Astrocyte (in vitro differentiated cells and primary cell): ENCODE results near the gene ADAMTSL2.

Experiments used
- CTCF ChIP-seq: IDR thresholded peaks from 2 replicates; pipeline ENCODE4 v1.5.1; 2011; ENCODE audit warnings: low read depth, mild to moderate bottlenecking, inconsistent platforms, low read length, moderate library complexity; ENCODE audit not compliant: insufficient read depth
- EZH2 ChIP-seq: IDR thresholded peaks from 2 replicates; pipeline ENCODE4 v1.6.1; 2012; ENCODE audit warnings: mild to moderate bottlenecking, low read length, inconsistent platforms; ENCODE audit not compliant: insufficient read depth

GRCh38 chr9:133599470-133600173 is 65.1 kb downstream of the ADAMTSL2 start:
- no peak for TF ChIP-seq CTCF
- no peak for TF ChIP-seq EZH2
